Activated naive CD8-positive, alpha-beta T cell treated with anti-CD3 and anti-CD28 coated beads, Interleukin-2, amount 10 ng/mL, durations not matched to agents 7 days and 5 days (primary cell): Measurements from ENCODE around the gene IL1RAPL2. TPM values are rescaled to one million over a fixed set of nuclear protein-coding genes. Genes with fewer than 3 reads are reported as not detected.
"Not testable (repeated sequence)": the region's sequence is repeated elsewhere in the genome, so short reads cannot be mapped to it uniquely, and the experiment has no call there.

Experiments used
- ATAC-seq: fragments of 150-1000 bp; cut with Tn5 transposase; one replicate; pipeline ENCODE4 v1.10.0; 2021; ENCODE audit warnings: low read depth, moderate library complexity
- POLR2A ChIA-PET: fragments of 350-600 bp; sonication (Branson Sonifier 250); formaldehyde crosslinking; loops from one replicate; lab custom pipeline; 2021; ENCODE audit warnings: antibody characterized with exemption; lab: Charles Lee
- DNase-seq: peaks from one replicate; pipeline ENCODE4 v3.0.0; 2021
- H3K27ac Mint-ChIP-seq: one replicate; pipeline ENCODE4 v1.8.0; 2022; ENCODE audit warnings: mild to moderate bottlenecking, mixed read lengths
- H3K27me3 Mint-ChIP-seq: one replicate; pipeline ENCODE4 v1.8.0; 2022; ENCODE audit warnings: mild to moderate bottlenecking, moderate library complexity, mixed read lengths
- H3K36me3 Mint-ChIP-seq: one replicate; pipeline ENCODE4 v1.8.0; 2021; ENCODE audit warnings: mild to moderate bottlenecking, mixed read lengths
- H3K4me1 Mint-ChIP-seq: one replicate; pipeline ENCODE4 v1.8.0; 2021; ENCODE audit warnings: mixed read lengths
- H3K4me3 Mint-ChIP-seq: one replicate; pipeline ENCODE4 v1.8.0; 2022; ENCODE audit warnings: mild to moderate bottlenecking, moderate library complexity, mixed read lengths
- H3K9me3 Mint-ChIP-seq: one replicate; pipeline ENCODE4 v1.8.0; 2021; ENCODE audit warnings: mixed read lengths
- total RNA-seq, 2 experiments: library from RNA; stranded (reverse); gene quantifications; one replicate each; pipeline ENCODE4 v1.2.3, GENCODE V29; 2021

IL1RAPL2 gene
- total RNA-seq, 2 experiments from 2014 or later = not detected

- POLR2A ChIA-PET = no interaction called here
- H3K27me3 Mint-ChIP-seq = no peaks in the 10 kb centered on the region
- no peaks in the 10 kb centered on the region for H3K9me3 Mint-ChIP-seq
- no peak overlapping the region for H3K27ac Mint-ChIP-seq
- no peaks in the 10 kb centered on the region for H3K36me3 Mint-ChIP-seq
- no peak overlapping the region for H3K4me3 Mint-ChIP-seq
- no peaks in the 10 kb centered on the region for H3K4me1 Mint-ChIP-seq
- ATAC-seq (no peak), DNase-seq (no peak)
Measured at GRCh38 chrX:105754286-105754964, 1188.4 kb downstream of the IL1RAPL2 start.

GRCh38 chrX:105755109-105755508, 1189.1 kb downstream of the IL1RAPL2 start:
- POLR2A ChIA-PET = no interaction called here
- H3K27me3 Mint-ChIP-seq = no peaks in the 10 kb centered on the region
- no peak overlapping the region for H3K4me3 Mint-ChIP-seq
- no peaks in the 10 kb centered on the region for H3K4me1 Mint-ChIP-seq
- H3K9me3 Mint-ChIP-seq = no peaks in the 10 kb centered on the region
- ATAC-seq = no peak
- no peak for DNase-seq
- H3K36me3 Mint-ChIP-seq = no peaks in the 10 kb centered on the region
- H3K27ac Mint-ChIP-seq = no peak overlapping the region

GRCh38 chrX:105758754-105759153, 1192.8 kb downstream of the IL1RAPL2 start:
- no peaks in the 10 kb centered on the region for H3K9me3 Mint-ChIP-seq

GRCh38 chrX:105759598-105759997, 1193.6 kb downstream of the IL1RAPL2 start:
- POLR2A ChIA-PET = no interaction called here
- no peaks in the 10 kb centered on the region for H3K27me3 Mint-ChIP-seq
- ATAC-seq = no peak

More at GRCh38 chrX:105758754-105759153, 1192.8 kb downstream of the IL1RAPL2 start:
- ATAC-seq = no peak
- no peak for DNase-seq
- Mint-ChIP-seq H3K27me3 (no peaks in the 10 kb centered on the region), H3K36me3 (no peaks in the 10 kb centered on the region), H3K4me1 (no peaks in the 10 kb centered on the region), H3K27ac (no peak overlapping the region), H3K4me3 (no peak overlapping the region)
- POLR2A ChIA-PET = no interaction called here

GRCh38 chrX:105765691-105766090, 1199.7 kb downstream of the IL1RAPL2 start:
- DNase-seq = no peak
- no peak for ATAC-seq
- Mint-ChIP-seq H3K27ac (no peak overlapping the region), H3K4me1 (no peaks in the 10 kb centered on the region), H3K36me3 (no peaks in the 10 kb centered on the region), H3K9me3 (no peaks in the 10 kb centered on the region), H3K27me3 (no peaks in the 10 kb centered on the region), H3K4me3 (no peak overlapping the region)
- POLR2A ChIA-PET = no interaction called here

More at GRCh38 chrX:105759598-105759997, 1193.6 kb downstream of the IL1RAPL2 start:
- H3K9me3 Mint-ChIP-seq = no peaks in the 10 kb centered on the region
- H3K36me3 Mint-ChIP-seq = no peaks in the 10 kb centered on the region
- H3K4me1 Mint-ChIP-seq = no peaks in the 10 kb centered on the region
- no peak overlapping the region for H3K4me3 Mint-ChIP-seq
- H3K27ac Mint-ChIP-seq = no peak overlapping the region
- DNase-seq = no peak

GRCh38 chrX:105773801-105774200, 1207.8 kb downstream of the IL1RAPL2 start:
- no peak for ATAC-seq
- POLR2A ChIA-PET = no interaction called here
- H3K9me3 Mint-ChIP-seq = no peaks in the 10 kb centered on the region
- no peaks in the 10 kb centered on the region for H3K27me3 Mint-ChIP-seq
- H3K4me1 Mint-ChIP-seq = no peaks in the 10 kb centered on the region
- H3K4me3 Mint-ChIP-seq = no peak overlapping the region
- DNase-seq = no peak
- H3K27ac Mint-ChIP-seq = no peak overlapping the region
- H3K36me3 Mint-ChIP-seq = no peaks in the 10 kb centered on the region

- Mint-ChIP-seq H3K27me3 (no peaks in the 10 kb centered on the region), H3K4me1 (no peaks in the 10 kb centered on the region), H3K9me3 (no peaks in the 10 kb centered on the region), H3K36me3 (no peaks in the 10 kb centered on the region), H3K27ac (no peak overlapping the region), H3K4me3 (no peak overlapping the region)
- DNase-seq (no peak), ATAC-seq (no peak)
- POLR2A ChIA-PET = no interaction called here
Measured at GRCh38 chrX:105775679-105776078, 1209.7 kb downstream of the IL1RAPL2 start.

- Mint-ChIP-seq H3K27me3 (no peaks in the 10 kb centered on the region), H3K27ac (no peak overlapping the region), H3K4me3 (no peak overlapping the region), H3K36me3 (no peaks in the 10 kb centered on the region), H3K9me3 (no peaks in the 10 kb centered on the region), H3K4me1 (no peaks in the 10 kb centered on the region)
- POLR2A ChIA-PET = no interaction called here
- DNase-seq = no peak
- ATAC-seq = no peak
Measured at GRCh38 chrX:105781804-105782203, 1215.8 kb downstream of the IL1RAPL2 start.

- H3K4me3 Mint-ChIP-seq, H3K9me3 Mint-ChIP-seq, POLR2A ChIA-PET, H3K27me3 Mint-ChIP-seq, H3K4me1 Mint-ChIP-seq, H3K27ac Mint-ChIP-seq, DNase-seq, H3K36me3 Mint-ChIP-seq, ATAC-seq: not testable (repeated sequence)
Measured at GRCh38 chrX:105796877-105797276, 1230.9 kb downstream of the IL1RAPL2 start.

GRCh38 chrX:105803891-105804290, 1237.9 kb downstream of the IL1RAPL2 start:
- POLR2A ChIA-PET = no interaction called here
- Mint-ChIP-seq H3K4me3 (no peak overlapping the region), H3K4me1 (no peaks in the 10 kb centered on the region), H3K27ac (no peak overlapping the region), H3K9me3 (peaks cover 2% of the 10 kb centered on the region), H3K27me3 (no peaks in the 10 kb centered on the region), H3K36me3 (no peaks in the 10 kb centered on the region)
- no peak for DNase-seq
- no peak for ATAC-seq

GRCh38 chrX:105805655-105806054, 1239.7 kb downstream of the IL1RAPL2 start:
- H3K4me3 Mint-ChIP-seq, H3K27me3 Mint-ChIP-seq, H3K4me1 Mint-ChIP-seq, H3K27ac Mint-ChIP-seq, ATAC-seq, H3K36me3 Mint-ChIP-seq, POLR2A ChIA-PET, H3K9me3 Mint-ChIP-seq, DNase-seq: not testable (repeated sequence)

GRCh38 chrX:105816517-105816916, 1250.5 kb downstream of the IL1RAPL2 start:
- no peak overlapping the region for H3K27ac Mint-ChIP-seq
- H3K4me1 Mint-ChIP-seq = no peaks in the 10 kb centered on the region
- no peaks in the 10 kb centered on the region for H3K36me3 Mint-ChIP-seq
- DNase-seq = no peak
- H3K4me3 Mint-ChIP-seq = no peak overlapping the region
- H3K27me3 Mint-ChIP-seq = peaks cover 6% of the 10 kb centered on the region
- no peaks in the 10 kb centered on the region for H3K9me3 Mint-ChIP-seq
- POLR2A ChIA-PET = no interaction called here
- no peak for ATAC-seq
